Colonic mucosa (tissue), 4 donors: Measurements from ENCODE around the gene CHD3. TPM values are rescaled to one million over a fixed set of nuclear protein-coding genes. Genes with fewer than 3 reads are reported as not detected.
"Not testable (repeated sequence)": the region's sequence is repeated elsewhere in the genome, so short reads cannot be mapped to it uniquely, and the experiment has no call there.

Experiments used
- DNase-seq: peaks from one replicate; pipeline ENCODE4 v3.0.0-alpha.2; 2020
- H3K27ac ChIP-seq: fragments of 200-600 bp; one replicate; pipeline ENCODE4 v1.8.0; 2021
- H3K27me3 ChIP-seq: fragments of 200-600 bp; one replicate; pipeline ENCODE4 v1.8.0; 2021
- H3K36me3 ChIP-seq: fragments of 200-600 bp; one replicate; pipeline ENCODE4 v1.8.0; 2021
- H3K4me1 ChIP-seq: fragments of 200-600 bp; one replicate; pipeline ENCODE4 v1.8.0; 2021; ENCODE audit warnings: mild to moderate bottlenecking
- H3K4me3 ChIP-seq: fragments of 200-600 bp; one replicate; pipeline ENCODE4 v1.8.0; 2021
- H3K9ac ChIP-seq, 2 donors: one replicate each; pipeline ENCODE4 v1.7.0; 2013; ENCODE audit warnings: control low read depth in 2 of 2, low read depth in 2 of 2, low read length in 2 of 2
- H3K9me3 ChIP-seq: fragments of 200-600 bp; one replicate; pipeline ENCODE4 v1.8.0; 2021
- CTCF ChIP-seq: fragments of 200-600 bp; IDR thresholded peaks from one replicate; pipeline ENCODE4 v1.8.0; 2022; ENCODE audit warnings: antibody characterized with exemption, mild to moderate bottlenecking
- intact Hi-C: fragments of 100-400 bp; cut with DNase I; formaldehyde crosslinking; loops from one replicate; pipeline ENCODE4 v1.14.1; 2022
- total RNA-seq, 2 donors: library from RNA; stranded (reverse); fragmentation: NEBNext Ultra II Directional in 1 of 2; extraction: Animal tissue kit (Norgen Biotek cat#: 25700) in 1 of 2; gene quantifications; one replicate each; pipeline ENCODE4 v1.2.1, GENCODE V29; 2021
- donor health status: healthy.
- donor health status: DM: no; HTN: no; CAD: no.
- donor health status: DM: no; HTN: no; CAD: no.

Gene CHD3
- total RNA-seq, 2 donors from 2014 or later = 56.3 to 108 TPM

- Histone ChIP-seq H3K27ac (peak within 1 kb of the TSS; percentile 95), H3K9ac (peak within 1 kb of the TSS; percentile 65 to 96), H3K36me3 (no peaks in the 10 kb centered on the region), H3K9me3 (no peaks in the 10 kb centered on the region), H3K4me1 (peaks cover 16% of the 10 kb centered on the region), H3K27me3 (no peaks in the 10 kb centered on the region), H3K4me3 (peak within 1 kb of the TSS; percentile 80)
- TF ChIP-seq CTCF = no peak
- DNase-seq = peak; percentile 96
- intact Hi-C loops = no loop called here
Observed at GRCh38 chr17:7857713-7858521, 30.7 kb upstream of the CHD3 start, which contains the start of gene CYB5D1. Gene CYB5D1 (plus strand): TSS chr17:7858003. CDS start chr17:7858135, 132 bp downstream.

DNA sequence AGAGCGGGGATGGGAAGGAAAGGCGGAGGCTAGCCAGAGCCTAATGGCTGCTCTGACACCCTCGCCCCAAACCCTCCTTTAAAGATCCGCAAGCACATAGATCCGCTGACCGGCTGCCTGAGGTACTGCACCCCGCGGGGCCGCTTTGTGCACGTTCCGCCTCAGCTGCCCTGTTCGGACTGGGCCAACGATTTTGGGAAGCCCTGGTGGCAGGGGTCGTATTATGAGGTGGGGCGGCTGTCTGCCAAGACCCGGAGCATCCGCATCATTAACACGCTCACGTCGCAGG lies 30.1 kb upstream of the CHD3 start:
- intact Hi-C loops = no loop called here
- no peaks in the 10 kb centered on the region for H3K9me3 ChIP-seq
- H3K27me3 ChIP-seq = no peaks in the 10 kb centered on the region
- peak overlapping the region; percentile 56 to 96 for H3K9ac ChIP-seq
- peak; percentile 42 for TF ChIP-seq CTCF
- H3K4me1 ChIP-seq = peaks cover 16% of the 10 kb centered on the region
- peak; percentile 48 for DNase-seq
- peak overlapping the region; percentile 80 for H3K4me3 ChIP-seq
- H3K27ac ChIP-seq = peak overlapping the region; percentile 95
- H3K36me3 ChIP-seq = no peaks in the 10 kb centered on the region

- Histone ChIP-seq H3K36me3 (no peaks in the 10 kb centered on the region), H3K27ac (no peak overlapping the region), H3K27me3 (no peaks in the 10 kb centered on the region), H3K9ac (peak overlapping the region in 1 of 2 donors; percentile 96), H3K4me1 (peaks cover 16% of the 10 kb centered on the region), H3K4me3 (no peak overlapping the region), H3K9me3 (no peaks in the 10 kb centered on the region)
- DNase-seq = no peak
- no peak for TF ChIP-seq CTCF
- intact Hi-C loops = no loop called here
Observed at GRCh38 chr17:7859028-7859427, 29.6 kb upstream of the CHD3 start.

DNA sequence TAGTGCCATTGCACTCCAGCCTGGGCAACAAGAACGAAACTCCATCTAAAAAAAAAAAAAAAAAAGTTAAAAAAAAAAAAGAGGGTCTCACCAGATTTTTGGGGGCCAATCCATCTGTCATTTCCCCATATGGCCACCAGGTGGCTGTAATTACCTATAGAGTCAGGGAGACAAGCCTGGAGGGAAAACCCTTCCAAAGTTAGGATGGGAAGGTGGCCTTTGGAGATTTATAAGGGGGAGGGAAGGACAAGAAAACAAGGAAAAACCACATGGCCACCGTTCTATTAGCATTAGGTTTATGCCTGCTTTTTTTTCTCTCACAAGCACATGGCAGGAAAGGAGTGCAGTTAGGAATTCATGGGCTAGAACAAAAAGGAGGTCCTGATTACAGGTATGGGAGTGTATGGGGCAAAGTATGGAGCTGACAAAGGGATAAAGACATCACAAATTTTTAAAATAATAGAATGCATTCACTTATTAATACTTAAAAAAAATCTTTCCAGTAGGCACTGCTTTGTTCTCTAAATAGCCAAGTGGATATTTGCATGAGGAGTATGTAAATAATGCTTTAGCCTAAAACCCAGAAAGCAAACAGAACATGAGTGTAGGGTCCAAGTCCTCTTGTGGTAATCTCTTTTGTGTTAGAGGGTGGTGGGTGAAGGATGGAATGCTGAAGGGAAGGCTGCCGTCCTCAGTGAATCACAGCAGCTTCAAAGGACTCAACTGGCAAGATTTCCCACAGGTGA lies 25.7 kb upstream of the CHD3 start:
- intact Hi-C loops = loop anchor here (2.0 kb wide), 1 partner anchor 126 kb away; no protein-coding TSS in a partner anchor
- no peaks in the 10 kb centered on the region for H3K27me3 ChIP-seq
- DNase-seq = peak; percentile 69
- H3K9me3 ChIP-seq = no peaks in the 10 kb centered on the region
- peak; percentile 79 for TF ChIP-seq CTCF
- no peak overlapping the region for H3K9ac ChIP-seq
- H3K4me1 ChIP-seq = peaks cover 10% of the 10 kb centered on the region
- H3K36me3 ChIP-seq = no peaks in the 10 kb centered on the region
- H3K4me3 ChIP-seq = no peak overlapping the region
- H3K27ac ChIP-seq = no peak overlapping the region

DNA sequence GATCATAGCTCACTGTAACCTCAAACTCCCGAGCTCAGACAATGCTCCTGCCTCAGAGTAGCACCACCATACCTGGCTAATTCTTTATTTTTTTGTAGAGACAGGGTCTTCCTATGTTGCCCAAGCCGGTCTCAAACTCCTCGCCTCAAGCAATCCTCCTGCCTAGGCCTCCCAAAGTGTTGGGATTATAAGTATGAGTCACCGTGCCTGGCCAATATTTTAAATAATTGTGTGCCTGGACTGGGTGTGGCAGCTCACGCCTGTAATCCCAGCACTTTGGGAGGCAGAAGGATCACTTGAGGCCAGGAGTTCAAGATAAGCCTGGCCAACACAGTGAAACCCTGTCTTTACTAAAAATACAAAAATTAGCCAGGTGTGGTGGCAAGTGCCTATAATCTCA lies 24.2 kb upstream of the CHD3 start:
- H3K4me1 ChIP-seq, H3K27ac ChIP-seq, H3K36me3 ChIP-seq, H3K9ac ChIP-seq, H3K9me3 ChIP-seq, H3K27me3 ChIP-seq, DNase-seq, H3K4me3 ChIP-seq: not testable (repeated sequence)
- intact Hi-C loops = loop anchor here (2.0 kb wide), 1 partner anchor 26 kb away; no protein-coding TSS in a partner anchor
